Fibroblast of pulmonary artery (primary cell): ENCODE measurements around the gene FHDC1.

Experiments
- DNase-seq: peaks from one replicate; pipeline ENCODE4 v3.0.0-alpha.2; 2010; ENCODE audit warnings: low read depth
- H3K4me3 ChIP-seq: replicated peaks from 2 replicates; pipeline ENCODE4 v1.5.1; 2011; ENCODE audit warnings: low read depth, mild to moderate bottlenecking, control low read depth, low read length, moderate library complexity
- TF ChIP-seq, protein P1 (sequence below): IDR thresholded peaks from 2 replicates; pipeline ENCODE4 v1.5.1; 2011; ENCODE audit warnings: mild to moderate bottlenecking, control low read depth, low read length, inconsistent platforms; ENCODE audit errors: missing control alignments

The FHDC1 gene

DNA sequence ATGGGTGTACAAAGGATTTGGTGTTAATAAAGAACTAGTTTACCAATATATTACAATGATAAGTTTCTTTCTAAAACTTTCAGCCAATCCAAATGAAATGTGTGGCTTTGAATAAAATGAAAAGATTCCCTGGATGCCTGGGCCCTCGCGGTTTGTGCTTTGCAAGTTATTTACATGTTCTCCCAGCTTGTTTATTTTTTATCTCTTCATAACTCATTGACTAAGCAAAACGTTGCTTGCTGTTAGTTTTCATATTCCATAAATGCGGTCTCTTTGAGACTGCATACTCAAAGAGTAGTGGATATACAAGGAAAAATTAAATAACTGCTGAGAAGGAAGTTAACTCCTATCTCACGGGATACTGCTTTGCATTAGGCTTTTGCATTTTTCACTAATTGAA lies 26.0 kb downstream of the FHDC1 start:
- TF ChIP-seq, protein P1, sequence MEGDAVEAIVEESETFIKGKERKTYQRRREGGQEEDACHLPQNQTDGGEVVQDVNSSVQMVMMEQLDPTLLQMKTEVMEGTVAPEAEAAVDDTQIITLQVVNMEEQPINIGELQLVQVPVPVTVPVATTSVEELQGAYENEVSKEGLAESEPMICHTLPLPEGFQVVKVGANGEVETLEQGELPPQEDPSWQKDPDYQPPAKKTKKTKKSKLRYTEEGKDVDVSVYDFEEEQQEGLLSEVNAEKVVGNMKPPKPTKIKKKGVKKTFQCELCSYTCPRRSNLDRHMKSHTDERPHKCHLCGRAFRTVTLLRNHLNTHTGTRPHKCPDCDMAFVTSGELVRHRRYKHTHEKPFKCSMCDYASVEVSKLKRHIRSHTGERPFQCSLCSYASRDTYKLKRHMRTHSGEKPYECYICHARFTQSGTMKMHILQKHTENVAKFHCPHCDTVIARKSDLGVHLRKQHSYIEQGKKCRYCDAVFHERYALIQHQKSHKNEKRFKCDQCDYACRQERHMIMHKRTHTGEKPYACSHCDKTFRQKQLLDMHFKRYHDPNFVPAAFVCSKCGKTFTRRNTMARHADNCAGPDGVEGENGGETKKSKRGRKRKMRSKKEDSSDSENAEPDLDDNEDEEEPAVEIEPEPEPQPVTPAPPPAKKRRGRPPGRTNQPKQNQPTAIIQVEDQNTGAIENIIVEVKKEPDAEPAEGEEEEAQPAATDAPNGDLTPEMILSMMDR = no peak
- no peak for DNase-seq
- no peak overlapping the region for H3K4me3 ChIP-seq

DNA sequence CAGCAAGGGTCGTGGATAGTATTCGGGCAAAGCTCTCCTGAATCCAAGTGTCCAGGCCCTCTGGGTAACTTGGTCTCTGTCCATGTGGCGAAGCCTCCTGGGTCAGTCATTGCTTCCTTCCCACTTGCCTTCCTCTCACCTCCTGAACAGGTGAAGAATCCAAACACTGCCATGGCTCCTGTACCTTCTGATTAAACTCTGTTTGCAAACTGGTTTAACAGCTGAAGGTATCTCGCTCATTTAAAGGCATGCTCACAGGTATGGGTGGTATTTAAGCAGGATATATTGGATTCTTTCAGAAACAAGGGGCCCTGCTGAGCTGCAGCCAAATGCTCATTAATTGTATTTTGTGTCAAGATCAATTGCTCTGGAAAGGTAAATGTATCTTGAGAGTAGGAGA lies 28.2 kb downstream of the FHDC1 start:
- H3K4me3 ChIP-seq = no peak overlapping the region
- no peak for DNase-seq
- TF ChIP-seq, protein P1 = no peak

- DNase-seq = no peak
- TF ChIP-seq, protein P1 = no peak
Measured at GRCh38 chr4:152965611-152966010, 29.5 kb downstream of the FHDC1 start.

DNA sequence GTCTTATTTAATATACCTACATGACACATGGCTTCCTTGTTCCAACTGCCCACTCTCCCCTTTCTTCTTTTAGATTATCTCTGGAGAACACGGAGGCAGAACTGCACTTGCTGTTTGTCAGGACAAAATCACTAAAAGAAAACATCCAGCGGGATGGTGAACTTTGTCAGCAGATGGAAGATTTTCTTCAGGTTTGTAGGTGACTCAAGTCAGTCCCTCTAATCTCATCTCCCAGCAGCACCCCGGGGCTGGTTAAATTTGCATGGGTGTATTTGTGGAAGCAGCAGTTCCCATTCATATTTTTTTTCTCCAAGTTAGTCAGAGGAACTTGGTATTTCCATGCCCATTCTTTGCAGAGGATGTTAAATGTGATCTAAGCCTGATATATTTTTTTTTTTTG lies 31.8 kb downstream of the FHDC1 start:
- TF ChIP-seq, protein P1 = no peak
- H3K4me3 ChIP-seq = no peak overlapping the region
- DNase-seq = no peak

More at GRCh38 chr4:152965611-152966010, 29.5 kb downstream of the FHDC1 start:
- H3K4me3 ChIP-seq = no peak overlapping the region

- H3K4me3 ChIP-seq = no peak overlapping the region
- TF ChIP-seq, protein P1 = no peak
- DNase-seq = no peak
Measured at GRCh38 chr4:152968806-152969394, 32.8 kb downstream of the FHDC1 start.

DNA sequence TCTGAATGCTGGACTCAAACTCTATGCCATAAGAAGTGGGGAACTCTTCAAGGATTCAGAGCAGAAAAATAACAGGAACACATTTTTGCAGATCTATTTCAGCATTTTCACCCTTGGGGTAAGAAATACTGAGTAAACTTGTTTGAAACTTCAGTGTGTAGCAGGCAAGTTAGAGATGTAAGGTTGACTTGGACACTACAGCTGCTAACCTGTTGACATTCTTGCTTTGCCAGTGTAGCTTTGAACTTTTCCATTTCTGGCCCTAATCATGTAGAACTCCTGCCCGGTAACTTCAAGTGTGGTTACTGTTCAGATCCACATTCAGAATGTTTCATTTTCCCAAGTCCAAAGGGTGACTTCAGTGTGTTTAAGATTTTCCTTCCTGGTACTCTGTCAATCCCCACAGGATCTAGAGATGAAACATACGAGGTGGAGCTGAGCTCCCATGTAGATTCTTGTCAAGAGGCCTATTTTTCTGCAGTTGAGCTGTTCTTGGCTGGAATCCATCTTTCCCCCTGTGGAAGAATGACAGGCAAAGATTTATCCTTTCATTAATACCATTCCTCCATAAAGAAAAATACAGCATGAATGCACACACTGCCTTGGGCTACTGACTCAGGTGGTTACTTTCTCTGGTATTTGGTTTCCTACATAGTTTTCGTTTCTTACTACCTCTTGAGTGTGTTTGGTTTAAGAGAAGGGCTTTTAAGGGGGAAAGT lies 34.1 kb downstream of the FHDC1 start:
- no peak overlapping the region for H3K4me3 ChIP-seq
- DNase-seq = no peak
- TF ChIP-seq, protein P1 = no peak

DNA sequence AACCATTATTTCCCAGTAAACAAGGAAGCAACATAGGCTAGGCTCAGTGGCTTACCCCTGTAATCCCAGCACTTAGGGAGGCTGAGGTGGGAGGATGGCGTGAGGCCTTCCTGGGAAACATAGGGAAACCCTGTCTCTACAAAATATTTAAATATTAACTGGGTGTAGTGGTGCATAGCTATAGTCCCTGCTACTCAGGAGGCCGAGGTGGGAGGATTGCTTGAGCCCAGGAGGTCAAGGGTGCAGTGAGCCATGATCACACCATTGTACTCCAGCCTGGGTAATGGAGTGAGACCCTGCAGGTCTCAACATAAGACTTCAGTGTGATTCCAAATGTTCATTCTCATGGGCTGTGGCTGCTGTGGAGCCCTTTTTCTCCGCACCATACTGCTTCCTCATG lies 34.9 kb downstream of the FHDC1 start:
- H3K4me3 ChIP-seq = no peak overlapping the region
- TF ChIP-seq, protein P1 = no peak
- no peak for DNase-seq
